ENCODE results near the gene P2RX6.

P2RX6 gene

GRCh38 chr22:21074102-21074715, 59.2 kb downstream of the P2RX6 start:
- DNase-seq (ENCODE audit: low spot score) = peak; percentile 93

GRCh38 chr22:21075516-21076138, 60.7 kb downstream of the P2RX6 start:
- DNase-seq (ENCODE audit: low spot score) = no peak

- no peak for DNase-seq (ENCODE audit: low spot score)
Measured at GRCh38 chr22:21076912-21077625, 62.1 kb downstream of the P2RX6 start.
